WTC11 (cell line): ENCODE measurements around the gene ESR2. TPM values are rescaled to one million over a fixed set of nuclear protein-coding genes. Genes with fewer than 3 reads are reported as not detected.
"Not testable (repeated sequence)": the region's sequence is repeated elsewhere in the genome, so short reads cannot be mapped to it uniquely, and the experiment has no call there.

Experiments
- ATAC-seq: fragments of 200-7000 bp; cut with Tn5 transposase; 2 replicates; pipeline ENCODE4 v1.10.0; 2021; ENCODE audit warnings: mild to moderate bottlenecking, moderate library complexity
- CTCF ChIA-PET: fragments of 300-600 bp; sonication (Branson Sonifier 250); formaldehyde crosslinking; loops from one replicate; lab custom pipeline; 2021; ENCODE audit warnings: antibody characterized with exemption; lab: Charles Lee
- POLR2A ChIA-PET: fragments of 350-600 bp; sonication (Branson Sonifier 250); formaldehyde crosslinking; loops from one replicate; lab custom pipeline; 2021; ENCODE audit warnings: antibody characterized with exemption; lab: Charles Lee
- DNase-seq: peaks from one replicate; pipeline ENCODE4 v3.0.0; 2021; ENCODE audit warnings: low spot score
- H3K27ac Mint-ChIP-seq: 2 replicates; pipeline ENCODE4 v1.8.0; 2021; ENCODE audit warnings: mixed read lengths
- H3K27me3 Mint-ChIP-seq: 2 replicates; pipeline ENCODE4 v1.8.0; 2021; ENCODE audit warnings: low read depth, mild to moderate bottlenecking, moderate library complexity, mixed read lengths
- H3K36me3 Mint-ChIP-seq: 2 replicates; pipeline ENCODE4 v1.8.0; 2021; ENCODE audit warnings: mixed read lengths
- H3K4me1 Mint-ChIP-seq: 2 replicates; pipeline ENCODE4 v1.8.0; 2022; ENCODE audit warnings: mixed read lengths
- H3K4me3 Mint-ChIP-seq: 2 replicates; pipeline ENCODE4 v1.8.0; 2021; ENCODE audit warnings: mild to moderate bottlenecking, moderate library complexity, mixed read lengths
- H3K9me3 Mint-ChIP-seq: 2 replicates; pipeline ENCODE4 v1.8.0; 2021; ENCODE audit warnings: mixed read lengths
- ARID4B ChIP-seq: sonication (generic); formaldehyde crosslinking; IDR thresholded peaks from 2 replicates; pipeline ENCODE4 v1.8.0; 2023; ENCODE audit warnings: missing genetic modification reagents, mild to moderate bottlenecking, borderline replicate concordance
- CREB1 ChIP-seq: sonication (generic); formaldehyde crosslinking; IDR thresholded peaks from 2 replicates; pipeline ENCODE4 v1.8.0; 2023; ENCODE audit warnings: mild to moderate bottlenecking, missing genetic modification reagents
- E2F1 ChIP-seq: sonication (generic); formaldehyde crosslinking; IDR thresholded peaks from 2 replicates; pipeline ENCODE4 v1.8.0; 2022; ENCODE audit warnings: mild to moderate bottlenecking, missing genetic modification reagents
- E2F4 ChIP-seq: sonication (generic); formaldehyde crosslinking; IDR thresholded peaks from 2 replicates; pipeline ENCODE4 v1.8.1; 2022; ENCODE audit warnings: low read depth, mild to moderate bottlenecking, moderate library complexity, missing genetic modification reagents, borderline replicate concordance
- ESRRA ChIP-seq: sonication (generic); formaldehyde crosslinking; IDR thresholded peaks from 2 replicates; pipeline ENCODE4 v1.8.1; 2022; ENCODE audit warnings: mild to moderate bottlenecking, missing genetic modification reagents, borderline replicate concordance
- MAX ChIP-seq: sonication (generic); formaldehyde crosslinking; IDR thresholded peaks from 2 replicates; pipeline ENCODE4 v1.8.0; 2022; ENCODE audit warnings: mild to moderate bottlenecking, missing genetic modification reagents
- NR3C1 ChIP-seq: sonication (generic); formaldehyde crosslinking; conservative IDR thresholded peaks from 2 replicates; pipeline ENCODE4 v1.8.1; 2023; ENCODE audit warnings: low read depth, mild to moderate bottlenecking, missing genetic modification reagents
- PRDM15 ChIP-seq: sonication (generic); formaldehyde crosslinking; IDR thresholded peaks from 2 replicates; pipeline ENCODE4 v1.8.0; 2022; ENCODE audit warnings: missing genetic modification reagents
- SP1 ChIP-seq: sonication (generic); formaldehyde crosslinking; conservative IDR thresholded peaks from 2 replicates; pipeline ENCODE4 v1.8.1; 2022; ENCODE audit warnings: missing genetic modification reagents
- ZNF121 ChIP-seq: sonication (generic); formaldehyde crosslinking; IDR thresholded peaks from 2 replicates; pipeline ENCODE4 v1.8.0; 2023; ENCODE audit warnings: missing genetic modification reagents
- ZNF263 ChIP-seq: sonication (generic); formaldehyde crosslinking; IDR thresholded peaks from 2 replicates; pipeline ENCODE4 v1.8.1; 2022; ENCODE audit warnings: low read depth, mild to moderate bottlenecking, moderate library complexity, missing genetic modification reagents
- ZNF416 ChIP-seq: fragments of 250-450 bp; sonication (Bioruptor Pico); IDR thresholded peaks from 2 replicates; pipeline ENCODE4 v1.9.0; 2021; ENCODE audit warnings: mild to moderate bottlenecking, inconsistent platforms
- ZNF423 ChIP-seq: fragments of 250-450 bp; sonication (Bioruptor Pico); IDR thresholded peaks from 2 replicates; pipeline ENCODE4 v2.1.2; 2022; ENCODE audit warnings: mild to moderate bottlenecking, moderate library complexity
- ZNF532 ChIP-seq: fragments of 250-450 bp; sonication (Bioruptor Pico); IDR thresholded peaks from 2 replicates; pipeline ENCODE4 v1.9.0; 2021; ENCODE audit warnings: mild to moderate bottlenecking, borderline replicate concordance
- ZSCAN18 ChIP-seq: fragments of 250-450 bp; sonication (Bioruptor Pico); IDR thresholded peaks from 2 replicates; pipeline ENCODE4 v2.1.2; 2022; ENCODE audit warnings: mild to moderate bottlenecking, moderate library complexity
- total RNA-seq: library from RNA; stranded (reverse); gene quantifications from 3 replicates; pipeline ENCODE4 v1.2.3, GENCODE V29; 2021

Gene ESR2
- total RNA-seq, 1 experiment from 2014 or later, result 0.50 TPM

- TF ChIP-seq E2F4 (CRISPR knock-in tag) (no peak), ZNF416 (CRISPR knock-in tag) (no peak), CREB1 (CRISPR knock-in tag) (no peak), NR3C1 (CRISPR knock-in tag) (no peak), ZNF423 (CRISPR knock-in tag) (no peak)
Measured at GRCh38 chr14:64184103-64184729, 110.0 kb downstream of the ESR2 start (continued).

- H3K27me3 Mint-ChIP-seq, DNase-seq, POLR2A ChIA-PET, CTCF ChIA-PET, H3K4me3 Mint-ChIP-seq, ATAC-seq, H3K27ac Mint-ChIP-seq: not testable (repeated sequence)
- Mint-ChIP-seq H3K9me3 (peaks cover 23% of the 10 kb centered on the region), H3K4me1 (peaks cover 23% of the 10 kb centered on the region), H3K36me3 (peaks cover 35% of the 10 kb centered on the region)
Measured at GRCh38 chr14:64182908-64183307, 111.3 kb downstream of the ESR2 start.

- Mint-ChIP-seq H3K27ac (no peak overlapping the region), H3K4me3 (no peak overlapping the region)
- CTCF ChIA-PET, result no interaction called here
- TF ChIP-seq ZSCAN18 (no peak), PRDM15 (no peak), ARID4B (CRISPR knock-in tag) (no peak), MAX (CRISPR knock-in tag) (no peak), E2F1 (CRISPR knock-in tag) (no peak), SP1 (no peak), ZNF121 (CRISPR knock-in tag) (no peak), ZNF263 (CRISPR knock-in tag) (no peak), ZNF532 (CRISPR knock-in tag) (no peak), ESRRA (CRISPR knock-in tag) (no peak)
Measured at GRCh38 chr14:64178814-64179213, 115.4 kb downstream of the ESR2 start.

More at GRCh38 chr14:64178814-64179213, 115.4 kb downstream of the ESR2 start:
- ATAC-seq (no peak), DNase-seq (no peak)
- Mint-ChIP-seq H3K27me3 (0 out of 2 replicates have a peak, but pooled peaks cover 3% of the 10 kb centered on the region), H3K4me1 (peaks cover 9% of the 10 kb centered on the region), H3K36me3 (peaks cover 36% of the 10 kb centered on the region), H3K9me3 (peaks cover 7% of the 10 kb centered on the region; the same call in 1 of the 2 replicates)
- POLR2A ChIA-PET, result no interaction called here
